Measurements from ENCODE around the gene PHETA1.
A peak's percentile ranks its signal among the peaks of the same experiment; 100 is the strongest.

PHETA1 gene

GRCh38 chr12:111322336-111323250, 46.3 kb downstream of the PHETA1 start:
- no peak for DNase-seq (ENCODE audit: low read depth in 2 of 2)

DNA sequence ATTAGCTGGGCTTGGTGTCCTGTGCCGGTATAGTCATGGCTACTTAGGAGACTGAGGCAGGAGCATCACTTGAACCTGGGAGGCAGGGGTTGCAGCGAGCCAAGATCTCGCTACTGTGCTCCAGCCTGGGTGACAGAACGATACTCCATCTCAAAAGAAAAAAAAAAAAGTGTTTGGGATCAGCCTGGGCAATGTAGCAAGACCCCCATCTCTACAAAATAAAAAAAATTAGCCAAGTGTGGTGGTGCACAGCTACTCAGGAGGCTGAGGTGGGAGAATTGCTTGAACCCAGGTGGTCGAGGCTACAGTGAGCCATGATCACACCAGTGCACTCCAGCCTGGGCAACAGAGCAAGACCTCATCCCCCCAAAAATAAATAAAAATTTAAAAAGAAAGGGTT, 47.6 kb downstream of the PHETA1 start:
- DNase-seq (ENCODE audit: low read depth in 2 of 2) = no peak

DNA sequence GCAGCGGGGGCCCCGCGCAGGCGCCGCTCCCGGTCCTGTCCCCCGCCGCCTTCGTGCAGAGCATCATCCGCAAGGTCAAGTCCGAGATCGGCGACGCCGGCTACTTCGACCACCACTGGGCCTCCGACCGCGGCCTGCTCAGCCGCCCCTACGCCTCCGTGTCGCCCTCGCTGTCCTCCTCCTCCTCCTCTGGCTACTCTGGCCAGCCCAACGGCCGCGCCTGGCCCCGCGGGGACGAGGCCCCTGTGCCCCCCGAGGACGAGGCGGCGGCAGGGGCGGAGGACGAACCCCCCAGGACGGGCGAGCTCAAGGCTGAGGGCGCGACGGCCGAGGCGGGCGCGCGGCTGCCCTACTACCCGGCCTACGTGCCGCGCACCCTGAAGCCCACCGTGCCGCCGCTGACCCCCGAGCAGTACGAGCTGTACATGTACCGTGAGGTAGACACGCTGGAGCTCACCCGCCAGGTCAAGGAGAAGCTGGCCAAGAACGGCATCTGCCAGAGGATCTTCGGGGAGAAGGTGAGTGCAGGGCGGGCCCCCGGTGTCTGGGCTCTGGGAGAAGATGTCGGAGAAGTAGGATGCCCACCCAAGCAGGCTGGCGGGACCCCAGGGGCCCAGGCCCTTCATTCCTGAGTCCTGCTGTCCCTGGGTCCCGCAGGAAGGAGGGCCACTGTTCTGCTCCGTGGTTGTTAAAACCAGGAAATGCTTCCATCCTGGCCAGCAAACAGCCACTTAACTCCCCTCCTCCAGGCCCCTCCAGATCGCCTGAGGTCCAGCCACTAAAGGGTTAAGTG, 48.4 kb downstream of the PHETA1 start:
- no peak for DNase-seq (ENCODE audit: low read depth in 2 of 2)

DNA sequence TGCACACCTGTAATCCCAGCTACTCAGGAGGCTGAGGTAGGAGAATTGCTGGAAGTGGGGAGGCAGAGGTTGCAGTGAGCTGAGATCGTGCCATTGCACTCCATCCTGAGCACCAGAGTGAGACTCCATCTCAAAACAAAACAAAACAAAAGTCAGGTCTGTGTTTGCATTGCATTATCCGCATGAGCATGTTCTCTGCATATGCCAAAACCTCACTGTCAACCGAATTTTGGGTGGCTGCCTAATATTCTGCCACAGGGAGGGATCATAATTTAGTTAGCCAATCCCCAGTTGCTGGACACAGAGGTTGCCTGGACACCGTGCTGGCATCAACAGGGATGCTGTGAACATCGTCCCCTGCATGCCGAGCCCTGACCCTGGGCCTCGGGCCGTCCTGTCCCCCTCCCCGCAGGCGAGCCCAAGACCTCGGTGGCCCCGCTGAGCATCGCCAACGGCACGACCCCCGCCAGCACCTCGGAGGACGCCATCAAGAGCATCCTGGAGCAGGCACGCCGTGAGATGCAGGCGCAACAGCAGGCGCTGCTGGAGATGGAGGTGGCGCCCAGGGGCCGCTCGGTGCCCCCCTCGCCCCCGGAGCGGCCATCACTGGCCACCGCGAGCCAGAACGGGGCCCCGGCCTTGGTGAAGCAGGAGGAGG, 49.2 kb downstream of the PHETA1 start:
- DNase-seq (ENCODE audit: low read depth in 2 of 2) = no peak

GRCh38 chr12:111318450-111318849, 50.4 kb downstream of the PHETA1 start:
- no peak for DNase-seq (ENCODE audit: low read depth in 2 of 2)

DNA sequence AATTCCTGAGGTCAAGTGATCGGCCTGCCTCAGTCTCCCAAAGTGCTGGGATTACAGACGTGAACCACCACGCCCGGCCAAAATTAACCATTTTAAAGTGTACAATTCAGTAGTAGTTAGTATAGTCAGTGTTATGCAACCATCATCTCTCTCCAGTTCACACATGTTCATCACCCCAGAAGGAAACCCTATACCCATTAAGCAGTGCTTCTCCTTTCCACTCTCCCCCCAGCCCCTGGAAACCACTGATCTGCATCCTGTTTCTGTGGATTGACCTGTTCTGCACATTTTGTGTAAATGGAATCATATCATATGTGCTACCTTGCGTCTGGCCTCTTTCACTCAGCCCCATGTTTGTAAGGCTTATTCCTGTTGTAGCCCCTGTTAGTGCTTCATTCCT, 52.2 kb downstream of the PHETA1 start:
- no peak for DNase-seq (ENCODE audit: low read depth in 2 of 2)

DNA sequence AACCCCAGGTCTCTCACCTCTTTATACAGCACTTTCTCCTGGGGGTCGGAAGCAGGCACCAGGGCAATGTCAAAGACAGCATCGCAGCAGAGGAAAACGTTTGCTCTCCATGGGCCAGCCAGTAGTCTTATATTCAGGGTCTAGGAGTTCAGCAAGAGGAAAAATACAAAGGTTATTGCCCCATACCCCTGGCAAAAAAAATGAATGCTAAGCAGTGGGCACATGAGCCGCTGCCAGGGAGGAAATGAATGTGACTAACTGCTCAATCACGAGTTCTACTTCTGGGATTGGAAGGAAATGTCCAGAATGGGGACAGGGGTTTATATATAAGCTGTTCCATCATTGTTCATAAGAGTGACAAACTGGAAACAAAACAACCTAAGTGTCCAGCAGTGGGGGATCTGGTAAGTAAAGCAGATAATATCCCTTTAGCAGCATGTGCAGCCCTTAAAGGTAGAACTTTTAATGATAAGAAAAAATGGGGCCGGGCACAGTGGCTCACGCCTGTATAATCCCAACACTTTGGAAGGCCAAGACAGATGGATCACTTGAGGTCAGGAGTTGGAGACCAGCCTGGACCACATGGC, 53.8 kb downstream of the PHETA1 start:
- no peak for DNase-seq (ENCODE audit: low read depth in 2 of 2)

- DNase-seq (ENCODE audit: low read depth in 2 of 2) = peak; percentile 38 to 67
Measured at GRCh38 chr12:111313833-111314259, 55.0 kb downstream of the PHETA1 start.

DNA sequence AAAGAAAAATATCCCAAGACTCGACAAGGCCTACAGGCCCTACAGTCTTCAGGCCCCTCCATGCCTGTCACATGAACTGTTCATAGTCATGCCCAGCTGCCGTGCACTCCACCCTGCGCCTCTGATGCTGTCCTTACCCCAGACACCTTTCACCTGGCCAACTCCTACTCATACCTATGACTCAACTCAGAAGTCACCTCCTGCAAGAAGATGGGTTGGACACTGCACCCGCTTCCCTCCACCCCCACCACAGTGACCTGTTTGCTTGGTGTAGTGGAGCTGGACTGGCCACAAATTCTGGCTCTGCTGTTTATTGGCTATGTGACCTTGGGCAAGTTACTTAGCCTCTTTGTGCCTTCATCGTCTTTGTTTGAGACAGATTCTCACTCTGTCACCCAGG, 56.2 kb downstream of the PHETA1 start:
- DNase-seq (ENCODE audit: low read depth in 2 of 2) = no peak

DNA sequence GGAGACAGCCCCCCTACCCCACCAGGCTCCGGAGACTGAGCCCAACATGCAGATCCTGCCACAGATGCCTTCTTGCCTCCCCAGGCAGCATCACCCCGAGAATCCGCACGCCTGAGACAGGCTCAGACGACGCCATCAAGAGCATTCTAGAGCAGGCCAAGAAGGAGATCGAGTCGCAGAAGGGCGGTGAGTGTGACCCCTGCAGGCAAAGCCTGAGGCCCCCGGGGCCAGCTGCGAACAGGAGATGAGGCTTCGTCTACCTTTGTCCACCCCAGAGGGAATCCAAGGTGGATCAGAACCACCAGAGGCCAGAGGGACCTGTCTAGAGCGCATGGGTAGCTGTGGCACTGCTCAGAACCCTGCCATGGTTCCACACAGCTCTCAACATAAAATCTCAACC, 56.9 kb downstream of the PHETA1 start:
- DNase-seq (ENCODE audit: low read depth in 2 of 2) = no peak

DNA sequence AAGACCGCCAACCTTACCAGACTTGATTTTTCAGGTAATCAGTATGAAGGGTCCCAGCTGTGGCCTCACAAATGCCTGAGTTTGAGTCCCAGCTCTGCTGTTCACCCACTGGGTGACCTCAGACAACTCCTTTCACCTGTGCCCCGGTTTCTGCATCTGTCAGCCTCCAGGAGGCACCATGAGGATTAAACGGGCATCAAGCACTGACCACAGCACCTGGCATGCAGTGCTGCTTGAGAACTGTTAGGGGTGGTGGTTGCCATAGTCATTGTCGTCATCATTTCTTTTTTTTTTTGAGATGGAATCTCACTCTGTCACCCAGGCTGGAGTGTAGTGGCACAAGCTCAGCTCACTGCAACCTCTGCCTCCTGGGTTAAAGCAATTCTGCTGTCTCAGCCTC, 57.9 kb downstream of the PHETA1 start:
- no peak for DNase-seq (ENCODE audit: low read depth in 2 of 2)
